ENCODE results near the gene TTLL5. TPM values are rescaled to one million over a fixed set of nuclear protein-coding genes. Genes with fewer than 3 reads are reported as not detected.
A peak's percentile ranks its signal among the peaks of the same experiment; 100 is the strongest.

The TTLL5 gene
- total RNA-seq, 1 experiment from 2014 or later: 15.3 TPM

GRCh38 chr14:75972801-75973421, 311.9 kb downstream of the TTLL5 start:
- no peaks in the 10 kb centered on the region for H3K36me3 ChIP-seq
- H3K27ac ChIP-seq: no peak overlapping the region

GRCh38 chr14:75976826-75977581, 316.0 kb downstream of the TTLL5 start:
- no peak for DNase-seq (ENCODE audit: low read depth in 1 of 2, low spot score in 2 of 2)
- peaks cover 4% of the 10 kb centered on the region; the same call in 1 of the 2 replicates for H3K4me1 ChIP-seq (replicated peaks)
- H3K27ac ChIP-seq: no peak overlapping the region
- H3K36me3 ChIP-seq: no peaks in the 10 kb centered on the region
- peaks cover 8% of the 10 kb centered on the region for H3K27me3 ChIP-seq (replicated peaks)
- no peak overlapping the region for H3K4me3 ChIP-seq
- no peaks in the 10 kb centered on the region for H3K9me3 ChIP-seq (replicated peaks)

More at GRCh38 chr14:75972801-75973421, 311.9 kb downstream of the TTLL5 start:
- H3K4me3 ChIP-seq: no peak overlapping the region
- DNase-seq (ENCODE audit: low read depth in 1 of 2, low spot score in 2 of 2): no peak
- no peaks in the 10 kb centered on the region for H3K9me3 ChIP-seq (replicated peaks)
- H3K27me3 ChIP-seq (replicated peaks): peaks cover 5% of the 10 kb centered on the region
- H3K4me1 ChIP-seq (replicated peaks): no peaks in the 10 kb centered on the region

- Histone ChIP-seq H3K4me3 (no peak overlapping the region), H3K4me1 (replicated peaks) (peaks cover 4% of the 10 kb centered on the region; the same call in 1 of the 2 replicates), H3K27me3 (replicated peaks) (peaks cover 8% of the 10 kb centered on the region), H3K9me3 (replicated peaks) (no peaks in the 10 kb centered on the region), H3K27ac (no peak overlapping the region), H3K36me3 (no peaks in the 10 kb centered on the region)
- DNase-seq (ENCODE audit: low read depth in 1 of 2, low spot score in 2 of 2): no peak
Observed at GRCh38 chr14:75977582-75977943, 316.5 kb downstream of the TTLL5 start.

GRCh38 chr14:75978249-75978731, 317.2 kb downstream of the TTLL5 start:
- no peak for DNase-seq (ENCODE audit: low read depth in 1 of 2, low spot score in 2 of 2)
- no peaks in the 10 kb centered on the region for H3K36me3 ChIP-seq
- H3K4me1 ChIP-seq (replicated peaks): peaks cover 7% of the 10 kb centered on the region
- no peaks in the 10 kb centered on the region for H3K9me3 ChIP-seq (replicated peaks)
- no peak overlapping the region for H3K4me3 ChIP-seq
- H3K27me3 ChIP-seq (replicated peaks): peaks cover 11% of the 10 kb centered on the region
- H3K27ac ChIP-seq: no peak overlapping the region

GRCh38 chr14:75979071-75979571, 318.1 kb downstream of the TTLL5 start:
- Histone ChIP-seq H3K36me3 (no peaks in the 10 kb centered on the region), H3K9me3 (replicated peaks) (no peaks in the 10 kb centered on the region), H3K27me3 (replicated peaks) (peaks cover 14% of the 10 kb centered on the region), H3K4me3 (no peak overlapping the region), H3K4me1 (replicated peaks) (peaks cover 7% of the 10 kb centered on the region), H3K27ac (no peak overlapping the region)
- no peak for DNase-seq (ENCODE audit: low read depth in 1 of 2, low spot score in 2 of 2)

GRCh38 chr14:75979648-75980565, 318.9 kb downstream of the TTLL5 start:
- no peak overlapping the region for H3K27ac ChIP-seq
- DNase-seq (ENCODE audit: low read depth in 1 of 2, low spot score in 2 of 2): no peak

GRCh38 chr14:75980856-75981255, 319.8 kb downstream of the TTLL5 start:
- peaks cover 16% of the 10 kb centered on the region for H3K27me3 ChIP-seq (replicated peaks)
- no peak overlapping the region for H3K27ac ChIP-seq
- DNase-seq (ENCODE audit: low read depth in 1 of 2, low spot score in 2 of 2): no peak
- peaks cover 7% of the 10 kb centered on the region for H3K4me1 ChIP-seq (replicated peaks)
- H3K4me3 ChIP-seq: no peak overlapping the region
- H3K9me3 ChIP-seq (replicated peaks): no peaks in the 10 kb centered on the region
- H3K36me3 ChIP-seq: no peaks in the 10 kb centered on the region

More at GRCh38 chr14:75979648-75980565, 318.9 kb downstream of the TTLL5 start:
- H3K9me3 ChIP-seq (replicated peaks): no peaks in the 10 kb centered on the region
- H3K36me3 ChIP-seq: no peaks in the 10 kb centered on the region
- peaks cover 7% of the 10 kb centered on the region for H3K4me1 ChIP-seq (replicated peaks)
- H3K4me3 ChIP-seq: no peak overlapping the region
- H3K27me3 ChIP-seq (replicated peaks): peaks cover 14% of the 10 kb centered on the region

- no peaks in the 10 kb centered on the region for H3K9me3 ChIP-seq (replicated peaks)
- peak; percentile 51 to 60 for DNase-seq (ENCODE audit: low read depth in 1 of 2, low spot score in 2 of 2)
- peaks cover 13% of the 10 kb centered on the region for H3K27me3 ChIP-seq (replicated peaks)
- no peaks in the 10 kb centered on the region for H3K36me3 ChIP-seq
- peak within 1 kb of the TSS; percentile 60 for H3K4me3 ChIP-seq
- H3K4me1 ChIP-seq (replicated peaks): peaks cover 13% of the 10 kb centered on the region
- H3K27ac ChIP-seq: no peak within 1 kb of the TSS
Observed at GRCh38 chr14:75981426-75982265, 320.6 kb downstream of the TTLL5 start, which contains the start of gene TGFB3. Gene TGFB3, minus strand, starts transcription at chr14:75981995. Its CDS starts 1,102 bp downstream, at chr14:75980893.

GRCh38 chr14:75982266-75983018, 321.4 kb downstream of the TTLL5 start:
- Histone ChIP-seq H3K9me3 (replicated peaks) (no peaks in the 10 kb centered on the region), H3K27ac (no peak overlapping the region), H3K4me3 (peak overlapping the region; percentile 60), H3K4me1 (replicated peaks) (peaks cover 13% of the 10 kb centered on the region), H3K36me3 (no peaks in the 10 kb centered on the region), H3K27me3 (replicated peaks) (peaks cover 13% of the 10 kb centered on the region)
- peak; percentile 74 to 77 for DNase-seq (ENCODE audit: low read depth in 1 of 2, low spot score in 2 of 2)

- Histone ChIP-seq H3K9me3 (replicated peaks) (no peaks in the 10 kb centered on the region), H3K4me3 (peak overlapping the region; percentile 60; the same call in 1 of the 2 replicates), H3K27me3 (replicated peaks) (peaks cover 13% of the 10 kb centered on the region), H3K27ac (no peak overlapping the region), H3K36me3 (no peaks in the 10 kb centered on the region), H3K4me1 (replicated peaks) (peaks cover 13% of the 10 kb centered on the region)
- DNase-seq (ENCODE audit: low read depth in 1 of 2, low spot score in 2 of 2): no peak
Observed at GRCh38 chr14:75983019-75983358, 321.9 kb downstream of the TTLL5 start.

GRCh38 chr14:75984674-75985073, 323.6 kb downstream of the TTLL5 start:
- H3K4me1 ChIP-seq (replicated peaks): peaks cover 13% of the 10 kb centered on the region
- H3K27ac ChIP-seq: no peak overlapping the region
- no peaks in the 10 kb centered on the region for H3K36me3 ChIP-seq
- H3K9me3 ChIP-seq (replicated peaks): no peaks in the 10 kb centered on the region
- no peak overlapping the region for H3K4me3 ChIP-seq
- peaks cover 13% of the 10 kb centered on the region for H3K27me3 ChIP-seq (replicated peaks)
- DNase-seq (ENCODE audit: low read depth in 1 of 2, low spot score in 2 of 2): no peak

Measured in SJSA1 (cell line).